GM12878 (cell line): Measurements from ENCODE around the gene PACS1.

Experiments used
- CEBPB ChIP-seq, 2 experiments: fragments of 150-350 bp in 1 of 2; IDR thresholded peaks; 2 replicates each; pipeline ENCODE4 v1.6.1; 2012 to 2014; ENCODE audit warnings: low read depth in 2 of 2, low read length in 2 of 2, borderline replicate concordance in 1 of 2, inconsistent platforms in 1 of 2
- CREM ChIP-seq: IDR thresholded peaks from 2 replicates; pipeline ENCODE4 v1.6.1; 2014; ENCODE audit warnings: antibody characterized with exemption, low read depth
- EGR1 ChIP-seq, 2 experiments: IDR thresholded peaks; 1 replicate in 1 of 2; 2 replicates in 1 of 2; pipeline ENCODE4 v1.6.1; 2011 to 2012; ENCODE audit warnings: low read depth in 2 of 2, low read length in 2 of 2, borderline replicate concordance in 1 of 2, mild to moderate bottlenecking in 1 of 2, moderate library complexity in 1 of 2
- EZH2 ChIP-seq: IDR thresholded peaks from 2 replicates; pipeline ENCODE4 v1.6.1; 2012; ENCODE audit warnings: low read depth, mild to moderate bottlenecking, control low read depth, inconsistent platforms, low read length, borderline replicate concordance; ENCODE audit not compliant: control insufficient read depth
- HDGF ChIP-seq: fragments of 450-650 bp; IDR thresholded peaks from 2 replicates; pipeline ENCODE4 v1.6.1; 2016; ENCODE audit warnings: antibody characterized with exemption
- KAT2A ChIP-seq: conservative IDR thresholded peaks from 2 replicates; pipeline ENCODE4 v1.6.1; 2011; ENCODE audit warnings: low read depth, low read length; ENCODE audit not compliant: control insufficient read depth
- MYC ChIP-seq: IDR thresholded peaks from 2 replicates; pipeline ENCODE4 v1.6.1; 2011; ENCODE audit warnings: mild to moderate bottlenecking, low read length, moderate library complexity, inconsistent platforms; ENCODE audit not compliant: insufficient read depth, insufficient replicate concordance, insufficient read length, severe bottlenecking
- POLR2A ChIP-seq: IDR thresholded peaks from 2 replicates; pipeline ENCODE4 v1.6.1; 2011; ENCODE audit warnings: low read depth, mild to moderate bottlenecking, low read length
- SUZ12 ChIP-seq: fragments of 200-600 bp; sonication (generic); IDR thresholded peaks from one replicate; pipeline ENCODE4 v1.6.1; 2018; ENCODE audit warnings: antibody characterized with exemption, mild to moderate bottlenecking; ENCODE audit not compliant: unreplicated experiment
- TCF12 ChIP-seq: IDR thresholded peaks from 2 replicates; pipeline ENCODE4 v1.6.1; 2011; ENCODE audit warnings: low read depth, mild to moderate bottlenecking, low read length
- ZNF217 ChIP-seq: fragments of 450-650 bp; IDR thresholded peaks from 2 replicates; pipeline ENCODE4 v1.6.1; 2017; ENCODE audit warnings: antibody characterized with exemption, mild to moderate bottlenecking
- TF ChIP-seq, protein P1 (sequence below), 3 experiments: IDR thresholded peaks in 2 of 3; conservative IDR thresholded peaks in 1 of 3; 2 replicates each; pipeline ENCODE4 v1.5.1; 2011; ENCODE audit warnings: low read depth in 3 of 3, low read length in 3 of 3, mild to moderate bottlenecking in 3 of 3, control low read depth in 2 of 3, moderate library complexity in 2 of 3, inconsistent platforms in 1 of 3, mixed read lengths in 1 of 3; ENCODE audit not compliant: control insufficient read depth in 2 of 3, insufficient read depth in 1 of 3; ENCODE audit errors: extremely low read depth in 1 of 3

GRCh38 chr11:66172146-66172545, 102.1 kb downstream of the PACS1 start:
- TF ChIP-seq EZH2 = no peak
- TF ChIP-seq KAT2A = no peak
- TF ChIP-seq, protein P1, sequence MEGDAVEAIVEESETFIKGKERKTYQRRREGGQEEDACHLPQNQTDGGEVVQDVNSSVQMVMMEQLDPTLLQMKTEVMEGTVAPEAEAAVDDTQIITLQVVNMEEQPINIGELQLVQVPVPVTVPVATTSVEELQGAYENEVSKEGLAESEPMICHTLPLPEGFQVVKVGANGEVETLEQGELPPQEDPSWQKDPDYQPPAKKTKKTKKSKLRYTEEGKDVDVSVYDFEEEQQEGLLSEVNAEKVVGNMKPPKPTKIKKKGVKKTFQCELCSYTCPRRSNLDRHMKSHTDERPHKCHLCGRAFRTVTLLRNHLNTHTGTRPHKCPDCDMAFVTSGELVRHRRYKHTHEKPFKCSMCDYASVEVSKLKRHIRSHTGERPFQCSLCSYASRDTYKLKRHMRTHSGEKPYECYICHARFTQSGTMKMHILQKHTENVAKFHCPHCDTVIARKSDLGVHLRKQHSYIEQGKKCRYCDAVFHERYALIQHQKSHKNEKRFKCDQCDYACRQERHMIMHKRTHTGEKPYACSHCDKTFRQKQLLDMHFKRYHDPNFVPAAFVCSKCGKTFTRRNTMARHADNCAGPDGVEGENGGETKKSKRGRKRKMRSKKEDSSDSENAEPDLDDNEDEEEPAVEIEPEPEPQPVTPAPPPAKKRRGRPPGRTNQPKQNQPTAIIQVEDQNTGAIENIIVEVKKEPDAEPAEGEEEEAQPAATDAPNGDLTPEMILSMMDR (IDR thresholded peaks at IDR 0.05 in 2 of 3, conservative IDR thresholded peaks at IDR 0.05 in 1 of 3; ENCODE audit: control insufficient read depth in 2 of 3, extremely low read depth in 1 of 3, insufficient read depth in 1 of 3, low read depth in 3 of 3, low read length in 3 of 3) = no peak
- no peak for TF ChIP-seq TCF12
- no peak for TF ChIP-seq CREM
- no peak for TF ChIP-seq EGR1 (IDR thresholded peaks at IDR 0.05; ENCODE audit: borderline replicate concordance in 1 of 2, low read depth in 2 of 2, low read length in 2 of 2)
- TF ChIP-seq HDGF = no peak
- TF ChIP-seq MYC = no peak
- TF ChIP-seq SUZ12 = no peak
- TF ChIP-seq ZNF217 = no peak
- TF ChIP-seq POLR2A = no peak
- no peak for TF ChIP-seq CEBPB (IDR thresholded peaks at IDR 0.05; ENCODE audit: borderline replicate concordance in 1 of 2, low read depth in 2 of 2, low read length in 2 of 2)
